Esophagus mucosa (tissue), 1 donor: ENCODE measurements around the gene SLC27A4. TPM values are rescaled to one million over a fixed set of nuclear protein-coding genes. Genes with fewer than 3 reads are reported as not detected.
"Not testable (repeated sequence)": the region's sequence is repeated elsewhere in the genome, so short reads cannot be mapped to it uniquely, and the experiment has no call there.

Experiments
- ATAC-seq: fragments of 200-7000 bp; cut with Tn5 transposase; one replicate; pipeline ENCODE4 v1.9.1; 2020
- total RNA-seq: library from RNA; stranded (reverse); gene quantifications from one replicate; pipeline ENCODE4 v1.2.4, GENCODE V29; 2023
- donor health status: DM: yes; HTN: yes; CAD: no.

SLC27A4 gene
- total RNA-seq, 1 donor from 2014 or later: 58.8 TPM

- ATAC-seq: no peak
Observed at GRCh38 chr9:128324401-128324800, 15.9 kb upstream of the SLC27A4 start.

GRCh38 chr9:128325629-128326028 is 14.7 kb upstream of the SLC27A4 start:
- peak; percentile 35 for ATAC-seq

- ATAC-seq: no peak
Observed at GRCh38 chr9:128333451-128333869, 6.9 kb upstream of the SLC27A4 start.

DNA sequence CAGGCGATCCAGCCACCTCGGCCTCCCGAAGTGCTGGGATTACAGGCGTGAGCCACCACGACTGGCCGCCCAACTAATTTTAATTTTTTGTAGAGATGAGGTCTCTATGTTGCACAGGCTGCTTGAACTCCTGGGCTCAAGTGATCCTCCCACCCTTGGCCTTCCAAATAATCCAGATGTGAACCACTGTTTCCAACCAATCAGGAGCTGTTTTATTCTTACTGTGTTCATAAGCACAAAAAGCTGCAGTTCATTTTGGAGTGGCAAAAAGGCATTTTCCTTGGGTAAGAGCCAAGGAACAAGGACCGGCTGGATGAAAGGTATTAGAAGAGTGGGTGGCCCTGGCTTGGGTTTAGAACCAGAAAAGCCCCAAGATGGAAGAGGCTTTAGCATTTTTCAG is 5.2 kb upstream of the SLC27A4 start:
- no peak for ATAC-seq

GRCh38 chr9:128335914-128336313 is 4.4 kb upstream of the SLC27A4 start:
- no peak for ATAC-seq

GRCh38 chr9:128337936-128338335 is 2.4 kb upstream of the SLC27A4 start:
- no peak for ATAC-seq

DNA sequence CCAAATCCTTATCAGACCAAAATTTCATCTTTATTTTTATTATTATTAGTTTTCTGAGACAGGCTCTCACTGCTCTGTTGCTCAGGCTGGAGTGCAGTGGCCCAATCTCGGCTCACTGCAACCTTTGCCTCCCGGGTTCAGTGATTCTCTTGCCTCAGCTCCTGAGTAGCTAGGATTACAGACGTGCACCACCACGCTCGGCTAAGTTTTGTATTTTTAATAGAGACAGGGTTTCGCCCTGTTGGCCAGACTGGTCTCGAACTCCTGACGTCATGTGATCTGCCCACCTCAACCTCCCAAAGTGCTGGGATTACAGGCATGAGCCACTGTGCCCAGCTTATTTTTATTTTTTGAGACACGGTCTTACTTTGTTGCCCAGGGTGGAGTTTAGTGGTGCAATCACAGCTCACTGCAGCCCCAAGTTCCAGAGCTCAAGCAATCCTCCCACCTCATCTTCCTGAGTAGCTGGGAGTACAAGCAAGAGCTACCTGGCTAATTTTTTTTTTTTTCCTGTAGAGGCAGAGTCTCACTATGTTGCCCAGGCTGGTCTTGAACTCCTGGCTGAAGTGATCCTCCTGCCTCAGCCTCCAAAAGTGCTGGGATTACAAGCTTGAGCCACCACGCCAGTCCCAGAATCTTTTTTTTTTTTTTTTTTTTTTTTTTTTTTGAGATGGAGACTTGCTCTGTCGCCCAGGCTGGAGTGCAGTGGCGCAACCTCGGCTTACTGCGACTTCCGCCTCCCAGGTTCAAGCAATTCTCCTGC is 1.3 kb upstream of the SLC27A4 start:
- not testable (repeated sequence) for ATAC-seq

DNA sequence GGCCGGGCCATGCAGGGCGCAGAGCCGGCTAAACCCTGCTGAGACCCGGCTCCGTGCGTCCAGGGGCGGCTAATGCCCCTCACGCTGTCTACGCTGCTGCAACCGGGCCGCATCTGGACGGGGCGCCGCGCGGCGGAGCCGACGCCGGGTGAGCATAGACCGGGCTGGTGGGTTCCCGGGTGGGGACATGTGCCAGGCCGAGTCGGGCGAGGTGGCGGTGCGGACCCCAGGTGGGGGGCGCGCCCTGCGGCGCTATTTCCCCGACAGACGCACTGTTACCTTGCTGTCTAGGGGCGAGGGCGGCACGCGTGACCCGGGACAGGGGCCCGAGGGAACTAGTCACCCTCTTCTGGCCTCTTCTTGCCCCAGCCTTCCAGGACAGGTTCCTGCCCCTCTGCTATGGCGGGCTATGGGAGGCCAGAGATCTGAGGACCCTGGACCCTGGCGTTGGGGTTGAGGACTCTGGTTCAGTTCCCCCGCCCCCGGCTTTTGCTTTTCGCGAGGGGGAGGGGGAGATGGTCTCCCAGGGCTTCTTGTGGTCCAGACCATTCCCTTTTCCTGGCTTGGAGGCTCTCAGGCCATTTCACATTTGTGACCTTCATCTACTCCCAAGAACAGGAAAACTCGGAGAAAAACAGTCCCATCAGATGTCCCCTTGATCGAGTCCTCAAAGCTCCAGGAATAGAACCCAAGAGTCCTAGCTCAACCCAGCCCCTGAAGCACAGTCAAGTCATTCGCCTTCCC is 536 bp downstream of the SLC27A4 start:
- ATAC-seq: peak; percentile 32

- ATAC-seq: peak; percentile 53
Observed at GRCh38 chr9:128341435-128341849, 1.1 kb downstream of the SLC27A4 start.

- ATAC-seq: no peak
Observed at GRCh38 chr9:128342971-128343680, 2.8 kb downstream of the SLC27A4 start.

GRCh38 chr9:128343855-128344254 is 3.5 kb downstream of the SLC27A4 start:
- ATAC-seq: no peak

GRCh38 chr9:128344931-128345605 is 4.7 kb downstream of the SLC27A4 start:
- no peak for ATAC-seq

DNA sequence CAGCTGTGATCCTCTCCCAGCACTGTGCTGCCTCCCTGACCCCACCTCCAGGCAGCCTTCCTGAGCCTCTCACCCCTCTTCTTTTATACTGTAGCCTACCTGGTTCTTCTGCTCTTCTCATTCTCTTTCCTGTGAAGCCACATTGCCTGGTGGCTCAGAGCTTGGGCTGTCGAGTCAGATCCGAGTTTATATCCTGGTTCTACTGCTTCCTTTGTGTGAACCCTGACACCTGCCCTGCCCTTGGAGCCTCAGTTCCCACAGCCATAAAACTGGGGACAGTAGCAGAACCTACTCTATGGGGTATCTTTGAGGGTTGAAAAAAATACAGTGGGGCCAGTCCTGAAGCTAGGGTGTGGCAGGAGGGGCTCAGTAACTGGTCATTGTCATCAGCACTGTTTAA is 8.8 kb downstream of the SLC27A4 start:
- ATAC-seq: no peak

- no peak for ATAC-seq
Observed at GRCh38 chr9:128349772-128350171, 9.4 kb downstream of the SLC27A4 start.

DNA sequence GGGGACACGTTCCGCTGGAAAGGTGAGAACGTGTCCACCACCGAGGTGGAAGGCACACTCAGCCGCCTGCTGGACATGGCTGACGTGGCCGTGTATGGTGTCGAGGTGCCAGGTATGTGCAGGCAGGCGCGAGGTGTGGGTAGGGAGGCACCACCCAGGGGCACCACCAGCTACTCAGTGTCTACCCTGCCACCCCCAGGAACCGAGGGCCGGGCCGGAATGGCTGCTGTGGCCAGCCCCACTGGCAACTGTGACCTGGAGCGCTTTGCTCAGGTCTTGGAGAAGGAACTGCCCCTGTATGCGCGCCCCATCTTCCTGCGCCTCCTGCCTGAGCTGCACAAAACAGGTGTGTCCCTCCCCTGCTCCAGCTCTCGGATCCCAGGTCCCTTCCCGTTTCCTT is 15.1 kb downstream of the SLC27A4 start:
- ATAC-seq: no peak

DNA sequence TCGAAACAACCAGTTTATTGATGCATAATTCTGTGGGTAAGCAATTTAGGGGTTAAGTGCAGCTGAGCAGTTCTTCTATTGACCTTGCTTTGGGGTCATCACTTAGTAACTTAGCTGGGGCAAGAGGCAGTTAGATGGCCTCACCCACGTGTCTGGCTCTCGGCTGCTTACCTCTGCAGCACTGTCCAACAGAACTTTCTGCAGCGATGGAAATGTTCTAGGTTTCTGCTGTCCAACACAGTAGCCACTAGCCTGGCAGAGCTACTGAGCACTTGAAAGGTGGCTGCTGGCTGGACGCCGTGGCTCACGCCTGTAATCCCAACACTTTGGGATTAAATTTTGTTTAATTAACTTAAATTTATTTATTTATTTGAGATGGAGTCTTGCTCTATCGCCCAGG is 17.8 kb downstream of the SLC27A4 start:
- ATAC-seq: no peak

- no peak for ATAC-seq
Observed at GRCh38 chr9:128358861-128359260, 18.5 kb downstream of the SLC27A4 start.

GRCh38 chr9:128360826-128361225 is 20.5 kb downstream of the SLC27A4 start:
- no peak for ATAC-seq

DNA sequence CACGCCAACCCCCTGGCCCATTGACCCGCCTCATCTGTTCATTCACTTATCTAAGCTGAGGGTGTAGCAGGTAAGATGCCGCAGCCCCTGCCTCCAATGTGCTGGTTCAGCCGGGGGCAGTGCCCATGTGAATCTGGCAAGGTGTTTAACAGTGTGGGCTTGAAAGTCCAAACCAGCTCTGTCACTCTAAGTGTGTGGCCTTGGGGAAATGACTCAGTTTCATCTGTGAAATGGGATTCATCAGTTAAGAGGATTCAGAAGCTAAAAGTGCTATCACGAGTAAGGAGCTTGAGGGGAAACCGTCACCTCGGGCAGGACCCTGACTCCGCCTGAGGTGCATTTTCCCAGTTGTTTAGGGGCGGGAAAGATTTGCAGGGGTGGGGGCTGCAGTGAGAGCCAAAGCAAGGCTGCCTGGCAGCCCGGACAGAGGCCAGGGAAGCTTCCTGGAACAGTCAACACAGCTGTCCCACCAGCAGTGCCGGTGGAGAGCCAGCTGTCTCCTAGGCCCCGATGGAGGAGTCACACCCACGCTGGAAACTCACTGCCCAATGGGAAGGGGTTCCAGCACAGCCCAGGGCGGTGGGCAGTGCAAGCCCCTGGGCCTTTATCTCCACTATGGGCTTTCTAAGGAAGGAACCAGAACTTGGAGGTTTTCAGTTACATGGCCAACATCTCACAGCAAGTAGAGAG is 21.1 kb downstream of the SLC27A4 start:
- ATAC-seq: peak; percentile 18

DNA sequence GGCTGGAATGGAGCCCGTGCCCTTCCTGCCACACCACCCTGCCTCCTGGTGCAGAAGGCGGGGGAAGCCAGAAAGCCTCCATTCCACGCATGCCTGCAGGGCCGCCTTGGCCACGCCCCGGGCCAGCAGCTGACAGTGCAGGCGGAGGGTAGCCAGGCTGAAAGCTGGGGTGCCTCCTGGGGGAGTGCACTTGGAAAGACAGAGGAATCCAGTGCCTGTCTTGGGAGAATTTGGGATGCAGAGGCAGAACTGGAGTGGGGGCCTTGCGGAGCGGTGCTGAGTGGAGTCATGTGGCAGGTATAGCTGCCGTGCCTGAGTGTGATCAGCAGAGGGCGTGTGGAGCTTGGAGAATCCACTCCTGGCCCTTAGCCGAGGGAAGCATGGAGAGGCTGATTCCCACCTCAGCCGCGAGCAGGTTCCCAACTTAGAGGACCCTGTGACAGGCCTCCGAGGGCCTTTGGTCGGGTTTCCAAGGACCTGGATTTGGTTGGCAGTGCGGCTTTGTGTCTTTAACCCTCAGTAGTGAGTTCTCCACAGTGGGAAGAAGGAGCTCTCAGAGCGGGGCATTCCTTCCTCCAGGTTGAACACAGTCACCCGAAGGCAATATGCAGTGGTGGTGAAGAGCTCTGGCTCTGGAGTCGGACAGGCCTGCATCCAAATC is 21.8 kb downstream of the SLC27A4 start:
- ATAC-seq: peak; percentile 79

- no peak for ATAC-seq
Observed at GRCh38 chr9:128362774-128363173, 22.4 kb downstream of the SLC27A4 start.

- no peak for ATAC-seq
Observed at GRCh38 chr9:128365525-128365924, 25.2 kb downstream of the SLC27A4 start.
